ENCODE measurements around the gene NOC4L.

DNA sequence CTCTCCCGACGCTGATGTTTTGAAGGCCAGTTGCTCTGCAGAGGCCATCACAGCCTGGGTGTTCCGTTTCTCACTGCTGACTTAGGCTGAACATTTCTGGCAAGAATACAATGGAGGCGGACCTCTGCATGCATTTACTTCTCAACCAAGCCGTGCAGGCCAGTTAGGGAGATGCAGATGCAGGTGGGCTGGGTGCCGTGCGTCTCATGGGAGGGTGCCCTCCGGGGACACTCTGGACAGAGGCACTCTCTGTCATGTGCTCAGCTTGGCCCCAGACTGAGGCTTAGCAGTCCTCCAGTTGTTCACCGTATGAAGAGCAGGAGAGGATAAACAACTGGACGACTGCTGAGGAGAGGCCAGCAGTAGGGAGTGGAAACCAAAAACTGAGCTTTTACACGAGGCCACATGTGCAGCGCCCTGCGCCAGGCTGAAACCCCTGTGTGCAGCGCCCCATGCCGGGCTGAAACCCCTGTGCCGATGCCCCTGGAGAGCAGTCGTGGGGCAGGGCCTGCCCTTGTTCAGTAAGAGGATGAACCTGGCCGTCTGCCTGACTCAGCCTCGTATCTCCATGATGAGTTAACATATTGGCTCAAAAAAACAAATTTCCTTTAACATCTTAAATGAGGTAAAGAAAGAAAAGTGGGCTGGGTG is 32.5 kb upstream of the NOC4L start:
- TF ChIP-seq POLR2A (IDR thresholded peaks at IDR 0.05; ENCODE audit: low read depth, low read length) (no peak), FOS (IDR thresholded peaks at IDR 0.05; ENCODE audit: low read depth, low read length) (no peak), MXI1 (IDR thresholded peaks at IDR 0.05; ENCODE audit: borderline replicate concordance, low read depth, low read length) (no peak), SMC3 (IDR thresholded peaks at IDR 0.05; ENCODE audit: low read depth, low read length) (no peak), MAZ (IDR thresholded peaks at IDR 0.05; ENCODE audit: borderline replicate concordance, low read depth, low read length) (no peak), RCOR1 (IDR thresholded peaks at IDR 0.05; ENCODE audit: insufficient replicate concordance, low read length) (no peak), RFX5 (IDR thresholded peaks at IDR 0.05; ENCODE audit: low read depth, low read length) (no peak), RAD21 (IDR thresholded peaks at IDR 0.05; ENCODE audit: low read length) (no peak)
- TF ChIP-seq, protein P1, sequence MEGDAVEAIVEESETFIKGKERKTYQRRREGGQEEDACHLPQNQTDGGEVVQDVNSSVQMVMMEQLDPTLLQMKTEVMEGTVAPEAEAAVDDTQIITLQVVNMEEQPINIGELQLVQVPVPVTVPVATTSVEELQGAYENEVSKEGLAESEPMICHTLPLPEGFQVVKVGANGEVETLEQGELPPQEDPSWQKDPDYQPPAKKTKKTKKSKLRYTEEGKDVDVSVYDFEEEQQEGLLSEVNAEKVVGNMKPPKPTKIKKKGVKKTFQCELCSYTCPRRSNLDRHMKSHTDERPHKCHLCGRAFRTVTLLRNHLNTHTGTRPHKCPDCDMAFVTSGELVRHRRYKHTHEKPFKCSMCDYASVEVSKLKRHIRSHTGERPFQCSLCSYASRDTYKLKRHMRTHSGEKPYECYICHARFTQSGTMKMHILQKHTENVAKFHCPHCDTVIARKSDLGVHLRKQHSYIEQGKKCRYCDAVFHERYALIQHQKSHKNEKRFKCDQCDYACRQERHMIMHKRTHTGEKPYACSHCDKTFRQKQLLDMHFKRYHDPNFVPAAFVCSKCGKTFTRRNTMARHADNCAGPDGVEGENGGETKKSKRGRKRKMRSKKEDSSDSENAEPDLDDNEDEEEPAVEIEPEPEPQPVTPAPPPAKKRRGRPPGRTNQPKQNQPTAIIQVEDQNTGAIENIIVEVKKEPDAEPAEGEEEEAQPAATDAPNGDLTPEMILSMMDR (conservative IDR thresholded peaks at IDR 0.05; ENCODE audit: low read depth, low read length): no peak
